GM19455 (cell line): ENCODE results near the gene TAF12.
"Not testable (repeated sequence)": the region's sequence is repeated elsewhere in the genome, so short reads cannot be mapped to it uniquely, and the experiment has no call there.

ENCODE experiments used
- ATAC-seq: cut with Tn5 transposase; IDR thresholded peaks from one replicate; pipeline ENCODE4 v1.9.1; 2021; ENCODE audit not compliant: unreplicated experiment

Gene TAF12

GRCh38 chr1:28645406-28645805 lies 2.5 kb upstream of the TAF12 start:
- not testable (repeated sequence) for ATAC-seq

DNA sequence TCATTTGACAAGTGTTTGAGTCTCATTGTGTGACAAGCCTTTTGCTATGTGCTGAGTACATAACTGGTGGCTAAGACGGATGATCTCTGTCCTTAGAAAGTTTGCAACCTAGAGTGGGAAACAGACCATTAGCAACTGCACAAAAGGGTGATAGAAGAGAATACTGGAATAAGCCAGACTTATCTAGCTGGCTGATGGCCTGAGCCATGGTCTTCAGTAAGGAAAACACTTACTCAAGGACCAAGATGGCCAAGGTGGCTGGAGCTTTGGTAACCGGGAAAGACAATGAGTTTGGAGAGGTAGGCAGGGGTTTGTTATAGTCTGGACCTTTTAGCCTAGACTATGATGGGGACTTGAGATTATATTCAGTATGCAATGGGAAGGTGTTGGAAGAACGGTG lies 1.6 kb upstream of the TAF12 start:
- ATAC-seq, result no peak

GRCh38 chr1:28642056-28642846 lies 616 bp downstream of the TAF12 start:
- ATAC-seq, result peak; percentile 12

GRCh38 chr1:28640766-28641165 lies 2.1 kb downstream of the TAF12 start:
- no peak for ATAC-seq

- no peak for ATAC-seq
Measured at GRCh38 chr1:28632560-28632959, 10.3 kb downstream of the TAF12 start.

GRCh38 chr1:28631713-28632112 lies 11.2 kb downstream of the TAF12 start:
- ATAC-seq, result no peak

DNA sequence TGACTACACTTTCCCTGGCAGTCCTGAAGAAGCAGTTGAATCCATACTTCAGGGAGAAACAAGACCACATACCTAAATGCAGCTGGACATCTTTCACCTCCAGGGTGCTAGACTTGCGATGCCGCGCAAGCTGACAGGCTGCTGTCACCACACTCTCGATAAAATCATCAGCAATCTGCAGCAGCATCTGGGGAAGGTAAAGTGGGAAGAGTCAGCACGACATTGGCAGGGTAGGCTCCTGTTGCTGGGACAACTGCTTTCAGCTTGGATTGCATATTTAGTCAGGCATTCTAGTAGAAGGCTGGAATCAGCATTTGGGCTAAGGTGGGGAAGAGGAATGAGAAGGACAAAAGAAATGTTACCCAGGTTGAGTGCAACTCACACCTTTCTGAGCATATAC lies 29.7 kb downstream of the TAF12 start:
- no peak for ATAC-seq

GRCh38 chr1:28606771-28607170 lies 36.1 kb downstream of the TAF12 start:
- ATAC-seq, result no peak

DNA sequence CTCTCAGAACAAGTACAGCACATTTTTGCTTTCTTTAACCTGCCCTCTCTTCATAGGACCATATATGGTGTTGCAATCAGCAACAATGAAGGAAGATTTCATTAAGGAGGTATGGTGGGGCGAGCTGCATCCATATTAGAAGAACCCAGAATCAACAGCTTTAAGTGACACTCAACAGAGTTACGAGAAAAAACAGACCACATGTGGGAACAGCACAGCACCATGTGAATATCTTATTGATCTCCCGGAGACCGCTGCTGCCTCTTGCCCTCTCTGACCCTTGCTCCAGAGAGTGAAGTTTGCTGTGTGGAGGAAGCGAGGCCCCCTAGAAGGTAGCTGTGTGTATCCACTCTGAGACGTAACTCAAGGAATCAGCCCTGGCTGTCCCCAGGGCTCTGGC lies 37.9 kb downstream of the TAF12 start:
- ATAC-seq, result no peak

GRCh38 chr1:28604411-28604810 lies 38.5 kb downstream of the TAF12 start:
- no peak for ATAC-seq

DNA sequence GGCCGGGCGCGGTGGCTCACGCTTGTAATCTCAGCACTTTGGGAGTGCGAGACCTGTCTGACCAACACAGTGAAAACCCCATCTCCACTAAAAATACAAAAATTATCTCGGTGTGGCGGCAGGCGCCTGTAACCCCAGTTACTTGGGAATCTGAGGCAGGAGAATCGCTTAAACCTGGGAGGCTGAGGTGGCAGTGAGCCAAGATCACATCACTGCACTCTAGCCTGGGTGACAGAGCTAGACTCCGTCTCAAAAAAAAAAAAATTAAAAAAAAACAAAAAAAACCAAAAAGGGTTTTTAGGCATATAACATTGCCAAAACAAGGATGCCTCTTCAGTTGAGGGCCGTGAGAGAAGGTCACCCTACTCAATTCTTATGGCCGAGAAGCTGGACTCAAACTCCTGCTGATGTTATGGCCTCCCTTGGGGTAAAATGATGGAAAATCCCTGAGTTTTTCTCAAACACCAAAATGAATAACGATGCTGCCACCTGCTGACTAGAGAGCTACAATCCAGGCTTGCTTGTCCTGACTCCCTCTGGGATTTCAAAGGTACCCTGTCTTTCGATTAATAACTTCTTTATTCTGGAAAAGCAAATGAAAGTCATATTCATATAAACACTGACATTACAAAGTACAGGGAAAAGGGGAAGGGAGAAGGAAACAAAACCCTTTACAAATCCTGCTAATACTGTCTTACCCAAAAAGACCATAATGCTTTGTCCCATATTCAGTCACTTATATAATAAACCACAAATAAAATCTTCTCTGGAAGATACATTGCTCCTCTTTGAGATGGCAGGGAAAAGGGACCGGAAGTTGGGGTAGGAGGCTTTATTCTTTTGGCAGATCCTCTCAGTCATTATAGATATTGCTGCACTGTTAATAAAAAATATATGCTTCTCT lies 40.1 kb downstream of the TAF12 start:
- ATAC-seq, result no peak

DNA sequence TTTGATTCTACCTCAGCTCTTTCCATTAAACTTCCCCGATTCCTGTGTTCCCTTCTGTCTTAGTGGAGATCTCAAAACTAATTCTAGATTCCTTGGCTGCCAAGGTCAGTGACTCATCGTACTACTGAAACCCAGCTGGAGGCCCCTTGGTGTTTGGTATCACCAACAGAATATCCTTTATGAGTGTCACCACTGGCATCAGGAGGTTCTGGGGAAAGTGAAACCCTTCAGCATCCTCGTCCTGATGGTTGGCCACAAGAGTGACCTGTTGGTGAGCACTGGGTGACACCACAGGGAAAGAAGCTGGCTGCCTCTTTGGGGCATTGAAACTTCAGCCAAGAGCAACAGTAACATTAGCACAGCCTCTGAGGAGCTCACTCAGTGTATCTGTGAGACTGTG lies 41.2 kb downstream of the TAF12 start:
- no peak for ATAC-seq

DNA sequence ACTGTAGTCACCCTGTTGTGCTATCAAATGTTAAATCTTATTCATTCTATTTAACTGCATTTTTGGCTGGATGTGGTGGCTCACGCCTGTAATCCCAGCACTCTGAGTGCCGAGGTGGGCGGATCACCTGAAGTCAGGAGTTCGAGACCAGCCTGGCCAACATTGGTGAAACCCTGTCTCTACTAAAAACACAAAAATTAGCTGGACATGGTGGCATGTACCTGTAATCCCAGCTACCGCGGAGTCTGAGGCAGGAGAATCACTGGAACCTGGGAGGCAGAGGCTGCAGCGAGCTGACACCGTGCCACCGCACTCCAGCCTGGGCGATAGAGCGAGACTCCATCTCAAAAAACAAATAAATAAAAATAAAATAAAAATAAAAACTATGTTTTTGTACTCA lies 46.6 kb downstream of the TAF12 start:
- ATAC-seq, result not testable (repeated sequence)

GRCh38 chr1:28595412-28596191 lies 47.3 kb downstream of the TAF12 start:
- ATAC-seq, result no peak

DNA sequence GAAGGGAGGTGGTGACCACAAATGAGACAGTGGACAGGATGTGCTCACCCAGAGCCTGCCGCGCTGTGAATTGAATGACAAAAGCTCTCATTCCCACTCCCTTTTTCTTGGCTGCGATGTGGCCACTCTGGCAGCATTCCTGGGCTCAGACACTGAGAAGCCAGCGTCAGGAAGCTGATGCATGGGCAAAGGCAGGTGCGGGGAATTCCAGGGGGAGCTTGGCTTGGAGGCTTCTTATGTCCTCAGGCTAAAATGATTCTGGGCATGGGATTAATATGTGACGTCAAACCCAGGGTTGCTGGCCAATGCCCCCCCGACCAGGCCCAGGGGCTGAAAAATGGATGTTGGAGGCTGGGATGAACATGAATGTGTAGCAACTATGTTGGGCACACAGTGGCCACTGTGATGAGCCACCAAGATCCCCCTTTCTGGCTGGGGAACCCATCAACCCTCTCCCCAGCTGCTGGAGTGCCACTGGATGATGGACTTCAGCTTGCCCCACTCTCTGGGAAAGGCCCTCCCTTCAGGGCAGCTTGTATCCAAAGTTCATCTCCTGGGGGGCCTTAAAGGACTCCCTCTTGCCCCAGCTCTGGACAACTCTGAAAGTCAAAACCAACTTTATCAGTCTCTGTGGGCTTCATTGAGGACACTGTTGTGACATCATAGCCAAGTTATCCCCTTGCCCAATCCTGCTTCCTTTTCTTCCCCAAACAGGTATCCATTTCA lies 48.0 kb downstream of the TAF12 start:
- not testable (repeated sequence) for ATAC-seq

DNA sequence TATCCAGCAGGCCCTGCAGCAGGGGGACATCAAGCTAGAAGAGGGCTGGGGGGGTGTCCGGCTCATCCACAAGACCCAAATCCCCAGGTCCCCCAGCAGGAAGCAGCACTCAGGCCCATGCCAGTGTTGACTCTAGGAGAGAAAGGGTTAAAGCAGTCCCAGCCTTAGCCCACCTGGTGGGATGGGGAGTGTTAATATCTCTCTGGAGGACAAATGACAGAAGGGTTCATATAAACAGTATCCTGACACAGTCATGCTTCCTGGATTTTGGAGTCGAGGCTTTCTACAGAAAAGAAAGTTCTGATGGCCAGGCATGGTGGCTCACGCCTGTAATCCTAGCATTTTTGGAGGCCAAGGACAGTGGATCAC lies 48.9 kb downstream of the TAF12 start:
- not testable (repeated sequence) for ATAC-seq

DNA sequence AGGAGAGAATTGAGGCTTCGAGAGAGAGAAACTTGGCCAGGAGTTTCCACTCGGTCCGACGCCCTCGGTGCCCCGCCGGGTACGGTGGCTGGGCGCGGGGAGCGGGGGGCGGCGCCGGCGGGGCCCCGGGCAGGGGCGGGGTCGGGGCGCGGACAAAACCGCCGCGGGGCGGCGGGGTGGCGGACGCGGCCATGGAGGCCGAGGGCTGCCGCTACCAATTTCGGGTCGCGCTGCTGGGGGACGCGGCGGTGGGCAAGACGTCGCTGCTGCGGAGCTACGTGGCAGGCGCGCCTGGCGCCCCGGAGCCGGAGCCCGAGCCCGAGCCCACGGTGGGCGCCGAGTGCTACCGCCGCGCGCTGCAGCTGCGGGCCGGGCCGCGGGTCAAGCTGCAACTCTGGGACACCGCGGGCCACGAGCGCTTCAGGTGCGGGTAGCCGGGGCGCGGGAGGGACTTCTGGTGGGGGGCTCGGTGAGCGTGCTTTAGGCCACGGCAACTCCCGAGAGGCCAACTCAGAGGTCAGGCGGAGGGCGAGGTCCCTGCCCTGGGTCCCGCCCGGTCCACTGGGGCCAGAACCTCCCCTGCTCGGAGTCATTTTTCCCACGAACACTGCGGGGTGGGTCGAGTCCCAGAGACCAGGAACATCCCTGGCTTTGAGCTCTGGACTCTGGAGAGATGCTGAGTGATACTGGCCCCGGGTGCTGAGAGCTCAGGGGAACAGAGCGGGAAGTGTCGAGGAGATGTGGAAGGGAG lies 50.4 kb downstream of the TAF12 start:
- ATAC-seq, result no peak

DNA sequence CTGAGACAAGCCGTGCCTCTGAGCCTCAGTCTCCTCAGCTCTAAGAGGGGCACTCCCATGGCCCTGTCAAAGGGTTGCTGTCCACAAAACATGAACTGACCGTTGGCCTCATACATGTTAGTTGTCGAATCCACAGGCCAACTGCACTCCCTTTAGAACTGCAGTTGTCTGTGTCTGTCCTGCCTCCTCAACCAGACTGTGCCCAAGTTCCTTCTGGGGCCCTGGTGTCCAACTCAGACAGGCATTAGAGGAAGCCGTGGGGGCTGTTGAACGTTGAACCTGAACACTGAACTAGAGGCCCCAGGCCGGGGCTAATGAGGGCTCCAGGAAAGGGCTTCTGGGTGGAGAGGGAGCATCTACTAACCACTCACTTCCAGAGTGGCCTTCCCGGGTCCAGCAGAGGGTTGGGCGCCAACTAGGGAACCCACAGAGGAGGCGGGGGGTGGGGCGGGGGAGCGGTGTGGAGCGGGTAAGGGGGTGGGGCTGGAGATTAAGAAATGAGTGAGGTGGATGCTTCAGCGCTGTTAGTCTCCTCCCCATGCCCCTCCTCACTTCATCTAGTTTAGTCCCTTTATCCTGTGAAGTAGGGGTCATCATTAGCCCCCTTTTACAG lies 51.1 kb downstream of the TAF12 start, which contains the start of gene RAB42:
Gene RAB42 (plus strand): TSS at position 558 of the 613 bp plus-strand sequence. CDS start 247 bp downstream, outside the sequence.
- no peak for ATAC-seq
